Measurements from ENCODE around the gene FAF2. TPM values are rescaled to one million over a fixed set of nuclear protein-coding genes. Genes with fewer than 3 reads are reported as not detected.
"Not testable (repeated sequence)": the region's sequence is repeated elsewhere in the genome, so short reads cannot be mapped to it uniquely, and the experiment has no call there.

FAF2 gene
- total RNA-seq, 2 experiments from 2014 or later = 37.6 to 44.8 TPM

- Mint-ChIP-seq H3K27me3 (no peaks in the 10 kb centered on the region), H3K27ac (no peak overlapping the region), H3K36me3 (ENCODE audit: low read depth) (no peaks in the 10 kb centered on the region), H3K4me3 (no peak overlapping the region), H3K4me1 (peaks cover 43% of the 10 kb centered on the region), H3K9me3 (ENCODE audit: low read depth) (no peaks in the 10 kb centered on the region)
- POLR2A ChIA-PET = no interaction called here
- intact Hi-C loops (cut with DNase I, micrococcal nuclease) = loop anchor here in 1 of 2 experiments (10.0 kb wide), 1 partner anchor 131 kb away; the partner anchor contains the start of gene CLTB
- CTCF ChIA-PET = no interaction called here
- DNase-seq = no peak
- no peak for ATAC-seq
Observed at GRCh38 chr5:176545737-176546509, 97.7 kb downstream of the FAF2 start.

- intact Hi-C loops (cut with DNase I, micrococcal nuclease) = loop anchor here in 1 of 2 experiments (10.0 kb wide), 1 partner anchor 133 kb away; the partner anchor contains the start of gene CLTB
- peak; percentile 56 for DNase-seq
- CTCF ChIA-PET = interaction anchor here (0.7 to 0.9 kb wide), 2 partner anchors 30 to 229 kb away, joined by 3 read pairs; no protein-coding TSS in a partner anchor
Observed at GRCh38 chr5:176547802-176548201, 99.6 kb downstream of the FAF2 start.

GRCh38 chr5:176548967-176549444, 100.8 kb downstream of the FAF2 start, which contains the start of gene CDHR2:
Gene CDHR2, plus strand, starts transcription at chr5:176549342. Its CDS starts 16,011 bp downstream, at chr5:176565353.
- ChIA-PET CTCF (no interaction called here), POLR2A (no interaction called here)
- Mint-ChIP-seq H3K27ac (peak within 1 kb of the TSS; percentile 51), H3K9me3 (ENCODE audit: low read depth) (no peaks in the 10 kb centered on the region), H3K4me1 (peaks cover 46% of the 10 kb centered on the region), H3K4me3 (no peak within 1 kb of the TSS), H3K27me3 (no peaks in the 10 kb centered on the region), H3K36me3 (ENCODE audit: low read depth) (no peaks in the 10 kb centered on the region)
- DNase-seq (no peak), ATAC-seq (no peak)
- intact Hi-C loops (cut with DNase I, micrococcal nuclease) = loop anchor here in 1 of 2 experiments (10.0 kb wide), 1 partner anchor 134 kb away; the partner anchor contains the start of gene CLTB

More at GRCh38 chr5:176547802-176548201, 99.6 kb downstream of the FAF2 start:
- Mint-ChIP-seq H3K4me1 (peaks cover 35% of the 10 kb centered on the region), H3K36me3 (ENCODE audit: low read depth) (no peaks in the 10 kb centered on the region), H3K27me3 (no peaks in the 10 kb centered on the region), H3K9me3 (ENCODE audit: low read depth) (no peaks in the 10 kb centered on the region), H3K4me3 (no peak overlapping the region), H3K27ac (peak overlapping the region; percentile 76)
- POLR2A ChIA-PET = interaction anchor here (1.1 kb wide), 1 partner anchor 11 kb away, joined by 3 read pairs; the partner anchor contains the start of gene RNF44
- ATAC-seq = peak; percentile 42

GRCh38 chr5:176549871-176550270, 101.7 kb downstream of the FAF2 start:
- no peak overlapping the region for H3K4me3 Mint-ChIP-seq
- no peaks in the 10 kb centered on the region for H3K36me3 Mint-ChIP-seq (ENCODE audit: low read depth)
- CTCF ChIA-PET = interaction anchor here (1.1 to 1.5 kb wide), 2 partner anchors 11 to 12 kb away, joined by 3 to 5 read pairs; no protein-coding TSS in a partner anchor

GRCh38 chr5:176550275-176550831, 102.2 kb downstream of the FAF2 start:
- no peaks in the 10 kb centered on the region for H3K9me3 Mint-ChIP-seq (ENCODE audit: low read depth)
- ChIA-PET POLR2A (interaction anchor here (1.0 kb wide), 1 partner anchor 14 kb away, joined by 4 read pairs; the partner anchor contains the start of gene RNF44), CTCF (interaction anchor here (0.9 to 1.5 kb wide), 3 partner anchors 12 to 35 kb away, joined by 3 to 5 read pairs (median 4); no protein-coding TSS in a partner anchor)
- peak overlapping the region; percentile 31 for H3K27ac Mint-ChIP-seq
- peak overlapping the region; percentile 18 for H3K4me3 Mint-ChIP-seq
- H3K4me1 Mint-ChIP-seq = peaks cover 47% of the 10 kb centered on the region
- H3K36me3 Mint-ChIP-seq (ENCODE audit: low read depth) = no peaks in the 10 kb centered on the region
- DNase-seq (no peak), ATAC-seq (no peak)
- H3K27me3 Mint-ChIP-seq = no peaks in the 10 kb centered on the region
- intact Hi-C loops (cut with DNase I, micrococcal nuclease) = no loop called here

More at GRCh38 chr5:176549871-176550270, 101.7 kb downstream of the FAF2 start:
- Mint-ChIP-seq H3K4me1 (peaks cover 47% of the 10 kb centered on the region), H3K27ac (no peak overlapping the region), H3K9me3 (ENCODE audit: low read depth) (no peaks in the 10 kb centered on the region), H3K27me3 (no peaks in the 10 kb centered on the region)
- ATAC-seq = no peak
- intact Hi-C loops (cut with DNase I, micrococcal nuclease) = loop anchor here in 1 of 2 experiments (10.0 kb wide), 1 partner anchor 135 kb away; the partner anchor contains the start of gene CLTB
- POLR2A ChIA-PET = no interaction called here
- DNase-seq = no peak

- intact Hi-C loops (cut with DNase I, micrococcal nuclease) = not testable (repeated sequence)
Observed at GRCh38 chr5:176550937-176551336, 102.8 kb downstream of the FAF2 start.

GRCh38 chr5:176552332-176552869, 104.2 kb downstream of the FAF2 start:
- Mint-ChIP-seq H3K4me3 (no peak overlapping the region), H3K9me3 (ENCODE audit: low read depth) (no peaks in the 10 kb centered on the region), H3K4me1 (peaks cover 47% of the 10 kb centered on the region), H3K36me3 (ENCODE audit: low read depth) (no peaks in the 10 kb centered on the region), H3K27ac (no peak overlapping the region), H3K27me3 (no peaks in the 10 kb centered on the region)
- ChIA-PET POLR2A (no interaction called here), CTCF (no interaction called here)
- ATAC-seq (no peak), DNase-seq (no peak)
- intact Hi-C loops (cut with DNase I, micrococcal nuclease) = no loop called here

More at GRCh38 chr5:176550937-176551336, 102.8 kb downstream of the FAF2 start:
- POLR2A ChIA-PET = interaction anchor here (1.0 kb wide), 1 partner anchor 14 kb away, joined by 4 read pairs; the partner anchor contains the start of gene RNF44
- H3K27ac Mint-ChIP-seq; H3K27me3 Mint-ChIP-seq; H3K9me3 Mint-ChIP-seq (ENCODE audit: low read depth); H3K36me3 Mint-ChIP-seq (ENCODE audit: low read depth); DNase-seq; ATAC-seq: not testable (repeated sequence)
- H3K4me3 Mint-ChIP-seq = peak overlapping the region; percentile 18
- H3K4me1 Mint-ChIP-seq = peaks cover 46% of the 10 kb centered on the region
- CTCF ChIA-PET = interaction anchor here (0.5 to 1.5 kb wide), 4 partner anchors 11 to 357 kb away, joined by 3 to 5 read pairs (median 4); no protein-coding TSS in a partner anchor

GRCh38 chr5:176553260-176554085, 105.3 kb downstream of the FAF2 start:
- Mint-ChIP-seq H3K36me3 (ENCODE audit: low read depth) (no peaks in the 10 kb centered on the region), H3K4me1 (peaks cover 41% of the 10 kb centered on the region), H3K9me3 (ENCODE audit: low read depth) (no peaks in the 10 kb centered on the region), H3K27me3 (no peaks in the 10 kb centered on the region), H3K4me3 (no peak overlapping the region), H3K27ac (peak overlapping the region; percentile 47)
- ChIA-PET CTCF (interaction anchor here (0.8 kb wide), 1 partner anchor 244 kb away, joined by 3 read pairs; no protein-coding TSS in a partner anchor), POLR2A (no interaction called here)
- ATAC-seq (peak; percentile 66), DNase-seq (no peak)
- intact Hi-C loops (cut with DNase I, micrococcal nuclease) = no loop called here

GRCh38 chr5:176557846-176558245, 109.7 kb downstream of the FAF2 start:
- POLR2A ChIA-PET = interaction anchor here (0.6 kb wide), 1 partner anchor 105 kb away, joined by 3 read pairs; no protein-coding TSS in a partner anchor
- DNase-seq (no peak), ATAC-seq (no peak)
- Mint-ChIP-seq H3K27me3 (peaks cover 3% of the 10 kb centered on the region), H3K27ac (no peak overlapping the region), H3K9me3 (ENCODE audit: low read depth) (no peaks in the 10 kb centered on the region), H3K4me3 (no peak overlapping the region), H3K36me3 (ENCODE audit: low read depth) (no peaks in the 10 kb centered on the region), H3K4me1 (peaks cover 58% of the 10 kb centered on the region)
- intact Hi-C loops (cut with DNase I, micrococcal nuclease) = no loop called here
- CTCF ChIA-PET = interaction anchor here (0.9 to 1.6 kb wide), 3 partner anchors 13 to 24 kb away, joined by 3 to 4 read pairs (median 3); no protein-coding TSS in a partner anchor
